Omental fat pad (tissue), 4 donors: ENCODE data around the gene NRM. TPM values are rescaled to one million over a fixed set of nuclear protein-coding genes. Genes with fewer than 3 reads are reported as not detected.
A peak's percentile ranks its signal among the peaks of the same experiment; 100 is the strongest.

Source experiments
- ATAC-seq: fragments of 150-250 bp; one replicate; pipeline ENCODE4 v1.9.1; 2016; ENCODE audit warnings: mild to moderate bottlenecking, moderate library complexity; ENCODE audit not compliant: low FRiP score
- DNase-seq: peaks from one replicate; pipeline ENCODE4 v3.0.0-alpha.2; 2019; ENCODE audit warnings: low spot score
- CTCF ChIP-seq, 3 donors: fragments of 450-650 bp; IDR thresholded peaks; one replicate each; pipeline ENCODE4 v1.5.1; 2016 to 2017; ENCODE audit warnings: antibody characterized with exemption in 3 of 3, mild to moderate bottlenecking in 3 of 3, moderate library complexity in 2 of 3
- total RNA-seq, 4 donors: library from RNA; depleted of rRNA; stranded (reverse); fragments of >200 nt; gene quantifications; one replicate each; pipeline ENCODE4 v1.1.0, GENCODE V29; 2016

The NRM gene
- total RNA-seq, 4 donors from 2014 or later = 2.9 to 5.8 (median 3.7) TPM

DNA sequence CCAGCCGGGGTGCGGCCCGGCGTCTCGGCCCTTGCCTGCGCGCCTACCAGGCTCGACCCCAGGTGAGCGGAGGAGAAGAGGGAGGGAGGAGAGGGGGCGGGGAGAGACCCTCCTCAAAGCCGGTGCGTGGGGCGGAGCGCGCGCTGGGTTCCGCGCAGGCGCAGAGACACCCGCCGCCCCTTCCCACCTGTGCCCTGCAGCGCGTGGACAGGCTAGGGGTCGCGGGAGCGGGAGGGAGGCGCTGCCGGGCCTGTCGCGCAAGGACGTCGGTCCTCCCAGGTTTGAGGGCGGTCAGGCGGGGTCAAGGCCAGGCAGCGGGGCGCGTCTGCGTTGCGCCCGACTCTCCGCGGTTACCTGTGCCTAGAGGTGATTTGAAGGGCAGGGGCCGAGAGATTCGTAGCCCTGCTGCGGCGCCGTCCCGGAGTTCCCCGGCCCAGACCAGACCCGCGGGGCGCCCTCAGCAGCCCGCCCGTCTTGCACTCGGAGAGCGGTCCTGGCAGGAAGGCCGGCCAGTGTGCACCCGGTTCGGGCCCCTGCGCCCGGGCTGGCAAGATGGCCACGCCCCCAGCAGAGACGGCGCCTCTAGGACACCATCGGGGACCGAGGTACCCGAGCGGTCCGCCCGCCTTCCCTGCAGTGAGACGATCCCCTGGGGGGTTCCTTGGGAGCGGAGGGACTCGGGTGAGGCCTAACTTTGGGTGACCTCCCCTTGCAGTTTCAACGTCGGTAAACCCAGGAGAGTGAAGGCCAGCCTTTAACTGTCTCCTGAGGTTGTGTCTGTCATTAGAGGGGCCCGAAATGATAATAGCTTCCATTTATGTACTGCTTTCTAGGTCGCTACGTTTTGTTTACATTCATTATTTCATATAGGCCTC lies 43.3 kb downstream of the NRM start:
- ATAC-seq (peak; percentile 84), DNase-seq (peak; percentile 39)
- no peak for TF ChIP-seq CTCF (IDR thresholded peaks at IDR 0.05)

GRCh38 chr6:30646450-30647241 lies 44.1 kb downstream of the NRM start, which contains the start of gene C6orf136:
C6orf136 (plus strand) TSS chr6:30647133; CDS start chr6:30647232, 99 bp downstream.
- peak; percentile 89 for ATAC-seq
- TF ChIP-seq CTCF (IDR thresholded peaks at IDR 0.05) = no peak

DNA sequence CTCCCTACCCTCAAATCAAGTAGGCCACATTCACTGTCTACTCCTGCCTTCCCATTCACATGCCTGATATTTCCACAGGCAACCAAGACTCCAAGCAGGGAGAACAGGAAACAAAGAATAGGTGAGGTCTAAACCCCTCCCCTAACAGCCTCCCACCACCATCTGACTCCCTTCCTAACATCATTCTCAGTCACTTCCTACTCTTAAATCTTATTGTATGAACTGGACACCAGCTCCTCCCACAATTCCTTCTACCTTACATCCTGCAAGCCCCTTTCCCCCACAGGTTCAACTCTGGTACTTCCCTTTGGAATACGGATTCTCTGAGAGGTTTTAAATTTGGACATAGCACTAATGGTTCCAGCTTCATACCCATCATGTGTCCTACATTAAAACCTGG lies 44.8 kb downstream of the NRM start:
- ATAC-seq = no peak
- TF ChIP-seq CTCF (IDR thresholded peaks at IDR 0.05) = no peak
- DNase-seq = no peak

More at GRCh38 chr6:30646450-30647241, 44.1 kb downstream of the NRM start, which contains the start of gene C6orf136:
- peak; percentile 62 for DNase-seq

GRCh38 chr6:30644769-30645168 lies 46.0 kb downstream of the NRM start:
- no peak for TF ChIP-seq CTCF (IDR thresholded peaks at IDR 0.05)
- no peak for ATAC-seq
- DNase-seq = no peak

DNA sequence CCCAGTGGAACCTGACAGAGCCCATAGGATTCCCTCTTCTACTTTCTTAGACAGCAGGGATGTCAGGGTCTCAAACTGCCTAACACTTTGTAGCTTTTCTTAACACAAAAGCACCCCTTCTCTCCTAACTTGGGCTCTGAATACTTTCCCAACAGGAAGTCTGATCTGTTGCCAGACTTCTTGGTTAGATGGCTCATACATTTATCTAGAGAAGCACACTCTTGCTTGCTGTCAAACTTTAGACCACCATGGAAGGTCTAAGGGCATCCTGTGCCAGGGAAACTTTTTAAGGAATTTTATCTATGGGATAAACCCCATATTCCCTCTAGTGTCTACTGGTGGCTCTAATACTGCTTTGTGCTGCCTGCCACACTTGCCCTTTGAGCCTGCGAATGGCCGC lies 47.1 kb downstream of the NRM start:
- ATAC-seq (no peak), DNase-seq (no peak)
- TF ChIP-seq CTCF (IDR thresholded peaks at IDR 0.05) = no peak

- no peak for TF ChIP-seq CTCF (IDR thresholded peaks at IDR 0.05)
- no peak for DNase-seq
- no peak for ATAC-seq
Observed at GRCh38 chr6:30641048-30641447, 49.7 kb downstream of the NRM start.
